Measurements from ENCODE around the gene TTLL11. TPM values are rescaled to one million over a fixed set of nuclear protein-coding genes. Genes with fewer than 3 reads are reported as not detected.

The TTLL11 gene
- total RNA-seq, 1 donor from 2014 or later, result 6.9 TPM

DNA sequence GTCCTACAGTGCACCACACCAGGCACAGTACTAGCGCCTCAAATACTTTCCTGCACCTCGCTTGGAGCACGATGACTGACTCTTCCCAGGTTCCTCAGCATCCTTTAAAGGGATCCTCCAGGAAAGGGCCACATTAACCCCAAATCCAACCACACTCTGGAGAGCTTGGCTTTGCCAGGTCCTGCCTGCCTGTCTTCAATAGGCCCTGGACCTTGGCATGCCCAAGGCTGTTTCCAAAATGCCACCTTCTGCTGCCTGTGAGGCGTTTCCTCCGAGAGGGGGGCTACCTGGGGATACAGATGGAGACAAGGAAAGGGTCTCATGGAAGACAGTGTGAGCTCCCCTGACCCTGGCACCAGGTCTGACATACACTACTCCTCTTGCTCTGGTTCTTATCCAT is 271.8 kb downstream of the TTLL11 start:
- no peaks in the 10 kb centered on the region for H3K4me1 Mint-ChIP-seq (ENCODE audit: low read depth, unreplicated experiment)
- H3K9me3 ChIP-seq (ENCODE audit: insufficient read depth, low read depth, low read length), result no peaks in the 10 kb centered on the region

DNA sequence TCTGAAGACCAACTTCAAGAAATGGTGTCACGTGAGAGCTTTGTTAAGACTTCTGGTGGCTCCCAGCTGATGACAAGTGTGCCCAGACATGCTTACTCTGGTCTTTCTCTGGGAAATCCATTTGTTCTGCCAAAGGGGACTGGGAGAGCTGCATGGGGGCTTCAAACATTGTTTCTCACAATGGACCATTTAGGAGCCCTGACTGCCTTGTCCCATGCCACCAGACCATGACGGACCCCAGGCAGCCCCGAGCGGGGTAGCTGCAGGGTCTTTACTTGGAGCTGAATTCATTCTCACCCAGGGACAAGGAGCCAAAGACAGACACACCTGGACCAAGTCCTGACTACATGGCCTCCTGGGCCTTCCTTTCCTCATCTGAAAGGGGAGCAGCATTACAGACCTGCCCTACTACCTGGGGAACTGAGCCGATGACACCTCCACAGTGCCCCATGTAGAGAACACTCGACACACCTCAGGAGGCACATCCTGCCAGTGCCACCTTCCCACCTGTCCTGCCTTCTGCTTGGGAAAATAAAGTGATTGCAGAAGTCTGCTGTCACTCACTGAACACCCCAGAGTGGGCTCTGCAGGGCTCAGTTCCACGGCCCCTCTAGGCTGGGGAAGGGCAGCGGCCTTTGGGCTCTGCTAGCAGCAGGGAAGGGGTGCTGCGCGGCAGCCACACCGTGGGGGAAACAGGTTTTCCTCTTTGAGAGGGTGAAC is 272.7 kb downstream of the TTLL11 start:
- peaks cover 4% of the 10 kb centered on the region for H3K27me3 ChIP-seq (ENCODE audit: insufficient read depth, low read length)
- H3K9ac ChIP-seq (ENCODE audit: low read length), result no peak overlapping the region
- H3K4me1 ChIP-seq (ENCODE audit: insufficient read depth, low read length), result peaks cover 7% of the 10 kb centered on the region
- H4K20me1 ChIP-seq (ENCODE audit: insufficient read depth, low read length), result no peaks in the 10 kb centered on the region
- peak overlapping the region; percentile 86 for H3K4me2 ChIP-seq (ENCODE audit: low read length)
- no peaks in the 10 kb centered on the region for H3K36me3 ChIP-seq (ENCODE audit: insufficient read depth, low read length)
- no peak overlapping the region for H3K4me3 ChIP-seq (ENCODE audit: insufficient read depth, low read depth, low read length)
- DNase-seq (ENCODE audit: low read depth) (no peak), FAIRE-seq (no peak)
- Mint-ChIP-seq H3K27ac (ENCODE audit: unreplicated experiment) (no peak overlapping the region), H3K4me1 (ENCODE audit: low read depth, unreplicated experiment) (no peaks in the 10 kb centered on the region), H3K4me3 (ENCODE audit: unreplicated experiment) (no peak overlapping the region), H3K36me3 (ENCODE audit: low read depth, unreplicated experiment) (peaks cover 5% of the 10 kb centered on the region), H3K27me3 (ENCODE audit: low read depth, unreplicated experiment) (peaks cover 62% of the 10 kb centered on the region), H3K9me3 (ENCODE audit: unreplicated experiment) (peaks cover 3% of the 10 kb centered on the region)
- H2AFZ ChIP-seq (ENCODE audit: low read depth, low read length), result no peak overlapping the region
- TF ChIP-seq, protein P1, sequence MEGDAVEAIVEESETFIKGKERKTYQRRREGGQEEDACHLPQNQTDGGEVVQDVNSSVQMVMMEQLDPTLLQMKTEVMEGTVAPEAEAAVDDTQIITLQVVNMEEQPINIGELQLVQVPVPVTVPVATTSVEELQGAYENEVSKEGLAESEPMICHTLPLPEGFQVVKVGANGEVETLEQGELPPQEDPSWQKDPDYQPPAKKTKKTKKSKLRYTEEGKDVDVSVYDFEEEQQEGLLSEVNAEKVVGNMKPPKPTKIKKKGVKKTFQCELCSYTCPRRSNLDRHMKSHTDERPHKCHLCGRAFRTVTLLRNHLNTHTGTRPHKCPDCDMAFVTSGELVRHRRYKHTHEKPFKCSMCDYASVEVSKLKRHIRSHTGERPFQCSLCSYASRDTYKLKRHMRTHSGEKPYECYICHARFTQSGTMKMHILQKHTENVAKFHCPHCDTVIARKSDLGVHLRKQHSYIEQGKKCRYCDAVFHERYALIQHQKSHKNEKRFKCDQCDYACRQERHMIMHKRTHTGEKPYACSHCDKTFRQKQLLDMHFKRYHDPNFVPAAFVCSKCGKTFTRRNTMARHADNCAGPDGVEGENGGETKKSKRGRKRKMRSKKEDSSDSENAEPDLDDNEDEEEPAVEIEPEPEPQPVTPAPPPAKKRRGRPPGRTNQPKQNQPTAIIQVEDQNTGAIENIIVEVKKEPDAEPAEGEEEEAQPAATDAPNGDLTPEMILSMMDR (IDR thresholded peaks at IDR 0.05; ENCODE audit: insufficient read depth, low read depth, low read length), result no peak
- no peak for TF ChIP-seq EZH2 (IDR thresholded peaks at IDR 0.05; ENCODE audit: insufficient read depth, low read length)
- H3K79me2 ChIP-seq (ENCODE audit: insufficient read depth, low read length), result no peaks in the 10 kb centered on the region
- H3K27ac ChIP-seq (ENCODE audit: low read depth, low read length), result no peak overlapping the region
- H3K9me3 ChIP-seq (ENCODE audit: insufficient read depth, low read depth, low read length), result no peaks in the 10 kb centered on the region

More for the DNA sequence above, 271.8 kb downstream of the TTLL11 start:
- Histone ChIP-seq H2AFZ (ENCODE audit: low read depth, low read length) (no peak overlapping the region), H4K20me1 (ENCODE audit: insufficient read depth, low read length) (no peaks in the 10 kb centered on the region), H3K4me2 (ENCODE audit: low read length) (no peak overlapping the region), H3K27me3 (ENCODE audit: insufficient read depth, low read length) (peaks cover 4% of the 10 kb centered on the region), H3K4me3 (ENCODE audit: insufficient read depth, low read depth, low read length) (no peak overlapping the region), H3K9ac (ENCODE audit: low read length) (no peak overlapping the region), H3K4me1 (ENCODE audit: insufficient read depth, low read length) (peaks cover 7% of the 10 kb centered on the region), H3K36me3 (ENCODE audit: insufficient read depth, low read length) (no peaks in the 10 kb centered on the region), H3K27ac (ENCODE audit: low read depth, low read length) (no peak overlapping the region), H3K79me2 (ENCODE audit: insufficient read depth, low read length) (no peaks in the 10 kb centered on the region)
- Mint-ChIP-seq H3K4me3 (ENCODE audit: unreplicated experiment) (no peak overlapping the region), H3K36me3 (ENCODE audit: low read depth, unreplicated experiment) (peaks cover 5% of the 10 kb centered on the region), H3K27me3 (ENCODE audit: low read depth, unreplicated experiment) (peaks cover 53% of the 10 kb centered on the region), H3K9me3 (ENCODE audit: unreplicated experiment) (peaks cover 3% of the 10 kb centered on the region), H3K27ac (ENCODE audit: unreplicated experiment) (no peak overlapping the region)
- no peak for TF ChIP-seq EZH2 (IDR thresholded peaks at IDR 0.05; ENCODE audit: insufficient read depth, low read length)
- TF ChIP-seq, protein P1 (IDR thresholded peaks at IDR 0.05; ENCODE audit: insufficient read depth, low read depth, low read length), result no peak
- no peak for FAIRE-seq
- DNase-seq (ENCODE audit: low read depth), result no peak
